ENCODE measurements around the gene VPS54.

Gene VPS54

GRCh38 chr2:63866009-63866709, 153.1 kb downstream of the VPS54 start:
- TF ChIP-seq CTCF (conservative IDR thresholded peaks at IDR 0.05; ENCODE audit: low read depth, low read length), result no peak
- no peak for DNase-seq (ENCODE audit: low read depth)
- H3K4me3 ChIP-seq (ENCODE audit: low read length), result no peak overlapping the region

GRCh38 chr2:63865159-63865799, 153.9 kb downstream of the VPS54 start:
- TF ChIP-seq CTCF (conservative IDR thresholded peaks at IDR 0.05; ENCODE audit: low read depth, low read length), result no peak
- no peak for DNase-seq (ENCODE audit: low read depth)
- H3K4me3 ChIP-seq (ENCODE audit: low read length), result no peak overlapping the region

GRCh38 chr2:63863707-63864106, 155.5 kb downstream of the VPS54 start:
- DNase-seq (ENCODE audit: low read depth), result no peak
- TF ChIP-seq CTCF (conservative IDR thresholded peaks at IDR 0.05; ENCODE audit: low read depth, low read length), result no peak
- H3K4me3 ChIP-seq (ENCODE audit: low read length), result no peak overlapping the region

GRCh38 chr2:63862806-63863205, 156.4 kb downstream of the VPS54 start:
- no peak for TF ChIP-seq CTCF (conservative IDR thresholded peaks at IDR 0.05; ENCODE audit: low read depth, low read length)
- DNase-seq (ENCODE audit: low read depth), result no peak
- H3K4me3 ChIP-seq (ENCODE audit: low read length), result no peak overlapping the region

- DNase-seq (ENCODE audit: low read depth), result no peak
- TF ChIP-seq CTCF (conservative IDR thresholded peaks at IDR 0.05; ENCODE audit: low read depth, low read length), result peak; percentile 58
Measured at GRCh38 chr2:63861220-63861822, 157.9 kb downstream of the VPS54 start.

GRCh38 chr2:63858291-63858690, 160.9 kb downstream of the VPS54 start:
- H3K4me3 ChIP-seq (ENCODE audit: low read length), result no peak overlapping the region
- no peak for TF ChIP-seq CTCF (conservative IDR thresholded peaks at IDR 0.05; ENCODE audit: low read depth, low read length)
- DNase-seq (ENCODE audit: low read depth), result no peak

More at GRCh38 chr2:63861220-63861822, 157.9 kb downstream of the VPS54 start:
- no peak overlapping the region for H3K4me3 ChIP-seq (ENCODE audit: low read length)

GRCh38 chr2:63856303-63856603, 163.0 kb downstream of the VPS54 start:
- no peak for DNase-seq (ENCODE audit: low read depth)
- H3K4me3 ChIP-seq (ENCODE audit: low read length), result no peak overlapping the region
- no peak for TF ChIP-seq CTCF (conservative IDR thresholded peaks at IDR 0.05; ENCODE audit: low read depth, low read length)
